Sigmoid colon (tissue), 7 donors: Measurements from ENCODE around the gene FDCSP. TPM values are rescaled to one million over a fixed set of nuclear protein-coding genes. Genes with fewer than 3 reads are reported as not detected.
"Not testable (repeated sequence)": the region's sequence is repeated elsewhere in the genome, so short reads cannot be mapped to it uniquely, and the experiment has no call there.

Experiments
- DNase-seq: peaks from one replicate; pipeline ENCODE4 v3.0.0-alpha.2; 2019
- H3K27ac ChIP-seq, 4 donors: fragments of 200-600 bp; sonication (generic); one replicate each; pipeline ENCODE4 v1.5.1; 2016 to 2019; ENCODE audit warnings: mild to moderate bottlenecking in 1 of 4
- H3K27me3 ChIP-seq, 3 donors: fragments of 200-600 bp; sonication (generic); one replicate each; pipeline ENCODE4 v1.5.1; 2019; ENCODE audit warnings: mild to moderate bottlenecking in 1 of 3
- H3K36me3 ChIP-seq, 4 donors: fragments of 200-600 bp; sonication (generic); one replicate each; pipeline ENCODE4 v1.5.1; 2016 to 2019
- H3K4me1 ChIP-seq, 4 donors: fragments of 200-600 bp; sonication (generic); one replicate each; pipeline ENCODE4 v1.5.1; 2017 to 2019
- H3K4me3 ChIP-seq, 4 donors: fragments of 200-600 bp; sonication (generic); one replicate each; pipeline ENCODE4 v1.5.1; 2017 to 2019; ENCODE audit warnings: mild to moderate bottlenecking in 2 of 4, moderate library complexity in 1 of 4
- H3K9me3 ChIP-seq, 4 donors: fragments of 200-600 bp in 3 of 4; sonication (generic) in 3 of 4; one replicate each; pipeline versions ENCODE4 v1.5.1 to v1.6.1; 2013 to 2019
- CTCF ChIP-seq, 4 experiments: fragments of 450-650 bp in 3 of 4; fragments of 200-600 bp in 1 of 4; IDR thresholded peaks; one replicate each; pipeline ENCODE4 v1.5.1; 2016 to 2019; ENCODE audit warnings: antibody characterized with exemption in 4 of 4, mild to moderate bottlenecking in 3 of 4, moderate library complexity in 2 of 4
- EP300 ChIP-seq, 4 donors: sonication (generic); formaldehyde crosslinking; IDR thresholded peaks; one replicate each; pipeline ENCODE4 v1.6.1; 2017; ENCODE audit warnings: antibody characterized with exemption in 4 of 4
- POLR2A ChIP-seq, 2 donors: fragments of 450-650 bp; IDR thresholded peaks; one replicate each; pipeline ENCODE4 v1.6.1; 2016; ENCODE audit warnings: antibody characterized with exemption in 2 of 2, mild to moderate bottlenecking in 2 of 2, moderate library complexity in 2 of 2
- POLR2AphosphoS5 ChIP-seq, 4 donors: sonication (generic); formaldehyde crosslinking; IDR thresholded peaks; one replicate each; pipeline ENCODE4 v1.6.1; 2017; ENCODE audit warnings: antibody characterized with exemption in 4 of 4
- WGBS, 2 donors: extraction: QIAGEN DNeasy Blood & Tissue Kit; methylation state at CpG; one replicate each; pipeline ENCODE4 v1.1.7; 2013; 5-methylcytosine and 5-hydroxymethylcytosine counted together
- intact Hi-C: fragments of 100-400 bp; cut with DNase I; formaldehyde crosslinking; loops from one replicate; pipeline ENCODE4 v1.15.1; 2023
- polyA plus RNA-seq, 3 donors: library from polyadenylated mRNA; stranded (reverse); fragments of 200-250 nt; gene quantifications; one replicate each; pipeline ENCODE4 v1.2.3, GENCODE V29; 2013
- total RNA-seq, 4 donors: library from RNA; depleted of rRNA; stranded (reverse); fragments of >200 nt; gene quantifications; one replicate each; pipeline ENCODE4 v1.1.0, GENCODE V29; 2016
- donor health status: healthy with polysubstance abuse.
- donor health status: Bipolar disorder and iron deficiency.
- donor health status: healthy.

The FDCSP gene
- total and polyA plus RNA-seq, 7 donors = 1.1 to 316 TPM; not detected in 5

GRCh38 chr4:70239131-70239883, 13.4 kb downstream of the FDCSP start:
- Histone ChIP-seq H3K27me3 (no peaks in the 10 kb centered on the region), H3K4me1 (no peaks in the 10 kb centered on the region), H3K36me3 (no peaks in the 10 kb centered on the region), H3K4me3 (no peak overlapping the region), H3K9me3 (no peaks in the 10 kb centered on the region), H3K27ac (no peak overlapping the region)
- intact Hi-C loops = no loop called here
- no peak for DNase-seq
- 32 to 43% methylated on average over 3 of the region's 3 CpGs for WGBS, 2 donors
- no peak for TF ChIP-seq CTCF (IDR thresholded peaks at IDR 0.05)
- TF ChIP-seq POLR2A (IDR thresholded peaks at IDR 0.05) = no peak
- TF ChIP-seq POLR2AphosphoS5 (IDR thresholded peaks at IDR 0.05) = no peak
- TF ChIP-seq EP300 (IDR thresholded peaks at IDR 0.05) = no peak

- Histone ChIP-seq H3K4me1 (no peaks in the 10 kb centered on the region), H3K4me3 (no peak overlapping the region), H3K9me3 (no peaks in the 10 kb centered on the region), H3K27me3 (no peaks in the 10 kb centered on the region), H3K27ac (no peak overlapping the region), H3K36me3 (no peaks in the 10 kb centered on the region)
- intact Hi-C loops = no loop called here
- no peak for TF ChIP-seq CTCF (IDR thresholded peaks at IDR 0.05)
- no peak for TF ChIP-seq POLR2A (IDR thresholded peaks at IDR 0.05)
- TF ChIP-seq EP300 (IDR thresholded peaks at IDR 0.05) = no peak
- no peak for TF ChIP-seq POLR2AphosphoS5 (IDR thresholded peaks at IDR 0.05)
- 69 to 72% methylated on average over 5 of the region's 5 CpGs for WGBS, 2 donors
- DNase-seq = no peak
Observed at GRCh38 chr4:70239884-70240591, 14.1 kb downstream of the FDCSP start.

GRCh38 chr4:70242297-70242696, 16.4 kb downstream of the FDCSP start, which contains the start of gene CSN3:
Gene CSN3, plus strand, starts transcription at chr4:70242597. Its CDS starts 2,223 bp downstream, at chr4:70244820.
- H3K27ac ChIP-seq, H3K4me3 ChIP-seq, DNase-seq, H3K4me1 ChIP-seq, H3K27me3 ChIP-seq, H3K36me3 ChIP-seq, intact Hi-C loops, H3K9me3 ChIP-seq: not testable (repeated sequence)
- WGBS, 2 donors = 86 to 89% methylated on average over 3 of the region's 3 CpGs

- Histone ChIP-seq H3K27me3 (no peaks in the 10 kb centered on the region), H3K36me3 (no peaks in the 10 kb centered on the region), H3K4me3 (no peak overlapping the region), H3K4me1 (no peaks in the 10 kb centered on the region), H3K27ac (no peak overlapping the region), H3K9me3 (no peaks in the 10 kb centered on the region)
- TF ChIP-seq POLR2AphosphoS5 (IDR thresholded peaks at IDR 0.05) (no peak), EP300 (IDR thresholded peaks at IDR 0.05) (no peak)
- 81 to 82% methylated on average over 4 of the region's 4 CpGs for WGBS, 2 donors
- intact Hi-C loops = no loop called here
- DNase-seq = no peak
Observed at GRCh38 chr4:70243091-70243490, 17.2 kb downstream of the FDCSP start.

GRCh38 chr4:70251250-70251944, 25.5 kb downstream of the FDCSP start:
- H3K4me3 ChIP-seq = no peak overlapping the region
- no peaks in the 10 kb centered on the region for H3K27me3 ChIP-seq
- H3K9me3 ChIP-seq = no peaks in the 10 kb centered on the region
- intact Hi-C loops = no loop called here
- no peaks in the 10 kb centered on the region for H3K36me3 ChIP-seq
- TF ChIP-seq CTCF (IDR thresholded peaks at IDR 0.05) (no peak), EP300 (IDR thresholded peaks at IDR 0.05) (no peak), POLR2AphosphoS5 (IDR thresholded peaks at IDR 0.05) (no peak), POLR2A (IDR thresholded peaks at IDR 0.05) (no peak)
- H3K4me1 ChIP-seq = no peaks in the 10 kb centered on the region
- H3K27ac ChIP-seq = no peak overlapping the region
- DNase-seq = no peak
- 38 to 71% methylated on average over 3 of the region's 3 CpGs for WGBS, 2 donors
